ENCODE data around the gene ISG20. TPM values are rescaled to one million over a fixed set of nuclear protein-coding genes. Genes with fewer than 3 reads are reported as not detected.

Gene ISG20
- total RNA-seq, 1 experiment from 2014 or later = 9.7 TPM

DNA sequence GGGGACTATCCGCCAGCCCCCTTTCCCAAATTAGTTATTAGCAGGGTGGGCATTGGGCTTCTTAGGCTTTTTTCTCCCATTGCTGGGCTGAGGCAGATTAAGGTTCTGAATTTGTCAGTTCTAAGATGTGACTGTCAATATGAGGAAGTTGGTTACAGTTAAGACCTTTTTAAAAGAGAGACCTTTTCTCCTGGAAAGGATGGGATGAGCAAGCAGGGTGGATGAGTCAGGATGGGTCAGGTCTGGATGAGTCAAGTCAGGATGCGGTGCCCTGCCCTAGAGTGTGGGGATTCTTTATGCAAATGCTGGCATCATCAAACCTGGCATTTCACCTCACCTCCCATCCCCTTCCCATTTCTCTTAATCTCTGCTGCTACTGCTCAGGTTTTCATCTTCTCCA, 15.8 kb upstream of the ISG20 start:
- intact Hi-C loops (cut with micrococcal nuclease) = loop anchor here (1.0 to 5.0 kb wide), 3 partner anchors 15 to 156 kb away; partner anchors contain the start of genes DET1, MRPL46 and MRPS11
- Mint-ChIP-seq H3K27me3 (ENCODE audit: insufficient read depth, unreplicated experiment) (no peaks in the 10 kb centered on the region), H3K4me1 (ENCODE audit: insufficient read depth, unreplicated experiment) (peaks cover 35% of the 10 kb centered on the region), H3K4me3 (ENCODE audit: unreplicated experiment) (peak overlapping the region; percentile 87), H3K27ac (ENCODE audit: low read depth, unreplicated experiment) (peak overlapping the region; percentile 81), H3K9me3 (ENCODE audit: unreplicated experiment) (no peaks in the 10 kb centered on the region), H3K36me3 (ENCODE audit: insufficient read depth, unreplicated experiment) (peaks cover 38% of the 10 kb centered on the region)
- ChIA-PET CTCF (interaction anchor here (0.7 kb wide), 2 partner anchors 9 to 153 kb away, joined by 3 to 4 read pairs; no protein-coding TSS in a partner anchor), POLR2A (interaction anchor here (0.6 kb wide), 1 partner anchor 149 kb away, joined by 3 read pairs; no protein-coding TSS in a partner anchor)
- TF ChIP-seq, protein P1, sequence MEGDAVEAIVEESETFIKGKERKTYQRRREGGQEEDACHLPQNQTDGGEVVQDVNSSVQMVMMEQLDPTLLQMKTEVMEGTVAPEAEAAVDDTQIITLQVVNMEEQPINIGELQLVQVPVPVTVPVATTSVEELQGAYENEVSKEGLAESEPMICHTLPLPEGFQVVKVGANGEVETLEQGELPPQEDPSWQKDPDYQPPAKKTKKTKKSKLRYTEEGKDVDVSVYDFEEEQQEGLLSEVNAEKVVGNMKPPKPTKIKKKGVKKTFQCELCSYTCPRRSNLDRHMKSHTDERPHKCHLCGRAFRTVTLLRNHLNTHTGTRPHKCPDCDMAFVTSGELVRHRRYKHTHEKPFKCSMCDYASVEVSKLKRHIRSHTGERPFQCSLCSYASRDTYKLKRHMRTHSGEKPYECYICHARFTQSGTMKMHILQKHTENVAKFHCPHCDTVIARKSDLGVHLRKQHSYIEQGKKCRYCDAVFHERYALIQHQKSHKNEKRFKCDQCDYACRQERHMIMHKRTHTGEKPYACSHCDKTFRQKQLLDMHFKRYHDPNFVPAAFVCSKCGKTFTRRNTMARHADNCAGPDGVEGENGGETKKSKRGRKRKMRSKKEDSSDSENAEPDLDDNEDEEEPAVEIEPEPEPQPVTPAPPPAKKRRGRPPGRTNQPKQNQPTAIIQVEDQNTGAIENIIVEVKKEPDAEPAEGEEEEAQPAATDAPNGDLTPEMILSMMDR (IDR thresholded peaks at IDR 0.05; ENCODE audit: unreplicated experiment) = no peak
- no TSS peak for BruUV-seq (replicated peaks)
- DNase-seq (ENCODE audit: unreplicated experiment) = peak; percentile 90

DNA sequence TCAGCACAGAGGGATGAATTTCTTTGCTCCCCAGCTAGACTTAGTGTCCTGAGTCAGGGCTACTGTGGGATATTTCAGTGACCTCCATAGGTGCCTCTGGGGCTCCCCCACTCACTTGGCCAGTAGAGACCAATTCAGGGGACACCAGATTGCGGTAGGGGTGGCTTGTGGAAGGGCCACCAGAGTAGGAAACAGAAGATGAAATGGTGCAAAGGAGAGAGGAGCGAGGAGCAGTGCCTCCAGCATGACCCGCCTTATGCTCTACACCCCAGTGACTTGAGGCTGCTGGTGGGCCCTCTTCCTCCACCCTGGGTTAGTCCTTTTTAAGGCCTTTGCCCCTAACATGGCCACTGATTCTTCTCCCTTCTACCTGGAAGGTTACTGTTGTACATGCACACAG, 15.2 kb upstream of the ISG20 start:
- H3K36me3 Mint-ChIP-seq (ENCODE audit: insufficient read depth, unreplicated experiment) = peaks cover 40% of the 10 kb centered on the region
- BruUV-seq (replicated peaks) = no TSS peak
- TF ChIP-seq, protein P1 (IDR thresholded peaks at IDR 0.05; ENCODE audit: unreplicated experiment) = no peak
- intact Hi-C loops (cut with micrococcal nuclease) = loop anchor here (1.0 to 5.0 kb wide), 3 partner anchors 15 to 156 kb away; partner anchors contain the start of genes DET1, MRPL46 and MRPS11
- peak overlapping the region; percentile 81 for H3K27ac Mint-ChIP-seq (ENCODE audit: low read depth, unreplicated experiment)
- no peaks in the 10 kb centered on the region for H3K27me3 Mint-ChIP-seq (ENCODE audit: insufficient read depth, unreplicated experiment)
- no peaks in the 10 kb centered on the region for H3K9me3 Mint-ChIP-seq (ENCODE audit: unreplicated experiment)
- DNase-seq (ENCODE audit: unreplicated experiment) = no peak
- peaks cover 41% of the 10 kb centered on the region for H3K4me1 Mint-ChIP-seq (ENCODE audit: insufficient read depth, unreplicated experiment)
- peak overlapping the region; percentile 87 for H3K4me3 Mint-ChIP-seq (ENCODE audit: unreplicated experiment)
- POLR2A ChIA-PET = interaction anchor here (0.6 to 1.3 kb wide), 2 partner anchors 12 to 149 kb away, joined by 3 read pairs; no protein-coding TSS in a partner anchor
- CTCF ChIA-PET = interaction anchor here (0.7 to 1.3 kb wide), 3 partner anchors 9 to 154 kb away, joined by 3 to 4 read pairs (median 4); no protein-coding TSS in a partner anchor

DNA sequence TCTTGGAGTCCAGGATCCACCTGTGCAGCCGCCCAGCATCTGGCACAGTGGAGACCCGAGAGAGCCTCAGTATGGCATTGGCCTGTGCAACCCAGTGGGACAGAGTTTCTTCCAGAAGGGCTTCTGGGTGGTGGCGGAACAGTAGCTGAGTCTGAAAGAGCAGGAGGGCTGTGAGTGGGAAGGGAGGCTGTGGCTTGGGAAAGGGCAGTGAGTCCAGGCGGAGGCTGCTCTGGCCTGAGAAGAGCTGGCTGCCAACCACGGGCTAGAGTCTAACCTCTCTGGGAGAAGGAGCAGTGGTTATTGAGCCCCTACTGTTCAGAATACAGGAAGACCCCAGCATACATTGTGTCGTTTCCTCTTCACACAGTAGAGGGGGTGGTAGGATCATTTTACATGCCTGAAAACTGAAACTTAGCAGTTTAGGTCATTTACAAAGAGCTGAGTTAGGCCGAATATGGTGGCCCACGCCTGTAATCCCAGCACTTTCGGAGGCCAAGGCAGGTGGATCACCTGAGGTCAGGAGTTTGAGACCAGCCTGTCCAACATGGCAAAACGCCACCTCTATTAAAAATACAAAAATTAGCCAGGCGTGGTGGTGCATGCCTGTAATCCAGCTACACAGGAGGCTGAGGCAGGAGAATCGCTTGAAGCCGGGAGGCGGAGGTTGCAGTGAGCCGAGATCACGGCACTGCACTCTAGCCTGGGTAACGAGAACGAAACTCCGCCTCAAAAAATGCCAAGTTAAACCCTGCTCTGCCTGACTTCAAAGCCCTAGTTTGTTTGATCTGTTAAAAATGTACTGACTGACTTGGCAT, 14.5 kb upstream of the ISG20 start:
- intact Hi-C loops (cut with micrococcal nuclease) = loop anchor here (5.0 kb wide), 2 partner anchors 77 to 157 kb away; partner anchors contain the start of genes DET1, MRPL46 and MRPS11
- CTCF ChIA-PET = interaction anchor here (0.6 to 1.3 kb wide), 3 partner anchors 9 to 179 kb away, joined by 3 to 4 read pairs (median 3); partner anchors contain the start of gene ACAN
- BruUV-seq (replicated peaks) = no TSS peak
- H3K4me1 Mint-ChIP-seq (ENCODE audit: insufficient read depth, unreplicated experiment) = peaks cover 48% of the 10 kb centered on the region
- POLR2A ChIA-PET = interaction anchor here (1.0 to 1.3 kb wide), 2 partner anchors 11 to 294 kb away, joined by 3 read pairs; no protein-coding TSS in a partner anchor
- no peaks in the 10 kb centered on the region for H3K27me3 Mint-ChIP-seq (ENCODE audit: insufficient read depth, unreplicated experiment)
- H3K27ac Mint-ChIP-seq (ENCODE audit: low read depth, unreplicated experiment) = peak overlapping the region; percentile 81
- TF ChIP-seq, protein P1 (IDR thresholded peaks at IDR 0.05; ENCODE audit: unreplicated experiment) = no peak
- H3K4me3 Mint-ChIP-seq (ENCODE audit: unreplicated experiment) = no peak overlapping the region
- H3K36me3 Mint-ChIP-seq (ENCODE audit: insufficient read depth, unreplicated experiment) = peaks cover 41% of the 10 kb centered on the region
- H3K9me3 Mint-ChIP-seq (ENCODE audit: unreplicated experiment) = no peaks in the 10 kb centered on the region
- DNase-seq (ENCODE audit: unreplicated experiment) = no peak

DNA sequence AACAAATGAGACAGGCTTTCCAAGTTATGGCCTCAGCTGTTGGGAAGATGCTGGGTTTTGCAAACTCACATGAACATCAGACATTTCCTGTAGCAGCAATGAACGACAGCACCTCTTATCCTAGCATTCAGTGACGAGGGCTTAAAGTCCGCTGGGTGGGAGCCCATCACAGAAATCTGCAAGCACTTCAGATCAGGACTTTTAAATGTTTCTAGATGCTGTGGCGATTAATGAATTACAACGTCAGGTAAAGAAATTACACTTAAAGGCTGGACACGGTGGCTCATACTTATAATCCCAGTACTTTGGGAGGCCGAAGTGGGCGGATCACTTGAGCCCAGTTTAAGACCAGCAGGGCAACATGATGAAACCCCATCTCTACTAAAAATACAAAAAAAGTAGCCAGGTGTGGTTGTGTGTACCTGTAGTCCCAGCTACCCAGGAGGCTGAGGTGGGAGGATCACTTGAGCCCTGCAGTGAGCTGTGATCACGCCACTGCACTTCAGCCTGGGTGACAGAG, 13.8 kb upstream of the ISG20 start:
- TF ChIP-seq, protein P1 (IDR thresholded peaks at IDR 0.05; ENCODE audit: unreplicated experiment) = no peak
- BruUV-seq (replicated peaks) = no TSS peak
- Mint-ChIP-seq H3K27ac (ENCODE audit: low read depth, unreplicated experiment) (no peak overlapping the region), H3K9me3 (ENCODE audit: unreplicated experiment) (no peaks in the 10 kb centered on the region), H3K36me3 (ENCODE audit: insufficient read depth, unreplicated experiment) (peaks cover 48% of the 10 kb centered on the region), H3K27me3 (ENCODE audit: insufficient read depth, unreplicated experiment) (no peaks in the 10 kb centered on the region), H3K4me3 (ENCODE audit: unreplicated experiment) (no peak overlapping the region), H3K4me1 (ENCODE audit: insufficient read depth, unreplicated experiment) (peaks cover 55% of the 10 kb centered on the region)
- no peak for DNase-seq (ENCODE audit: unreplicated experiment)
- ChIA-PET CTCF (interaction anchor here (0.6 to 1.3 kb wide), 3 partner anchors 9 to 178 kb away, joined by 3 to 4 read pairs (median 3); partner anchors contain the start of gene ACAN), POLR2A (interaction anchor here (1.0 to 1.4 kb wide), 3 partner anchors 11 to 294 kb away, joined by 3 read pairs; partner anchors contain the start of gene ISG20)
- intact Hi-C loops (cut with micrococcal nuclease) = loop anchor here (5.0 kb wide), 2 partner anchors 78 to 158 kb away; partner anchors contain the start of genes DET1, MRPL46 and MRPS11

Data from MCF 10A (cell line).